SK-N-SH (cell line): ENCODE data around the gene GPX2. TPM values are rescaled to one million over a fixed set of nuclear protein-coding genes. Genes with fewer than 3 reads are reported as not detected.
A peak's percentile ranks its signal among the peaks of the same experiment; 100 is the strongest.

Source experiments
- CTCF ChIA-PET: fragments of 300-600, 350-600 bp; formaldehyde crosslinking; extraction: SDS; loops from one replicate; lab custom pipeline; 2021; lab: Yijun Ruan, JAX
- POLR2A ChIA-PET: fragments of 350-600 bp; sonication (Branson Sonifier 250); formaldehyde crosslinking; extraction: SDS; loops from one replicate; lab custom pipeline; 2020; ENCODE audit warnings: antibody characterized with exemption, inconsistent platforms; lab: Yijun Ruan, JAX
- DNase-seq: peaks from one replicate; pipeline ENCODE4 v3.0.0; 2012
- H2AFZ ChIP-seq: fragments of 200-600 bp; sonication (generic); 2 replicates; pipeline ENCODE4 v1.8.1; 2016; ENCODE audit warnings: antibody characterized with exemption, mild to moderate bottlenecking, low read depth
- H3F3A ChIP-seq: fragments of 200-600 bp; sonication (generic); replicated peaks from 2 replicates; pipeline ENCODE3; 2016; ENCODE audit warnings: antibody characterized with exemption, mild to moderate bottlenecking; ENCODE audit not compliant: insufficient read depth
- H3K27ac ChIP-seq, 2 experiments: fragments of 200-500 bp in 1 of 2; fragments of 200-600 bp in 1 of 2; sonication (Bioruptor generic) in 1 of 2; sonication (generic), shearing (Covaris generic) in 1 of 2; 2 replicates each; pipeline versions ENCODE4 v1.5.1 to v1.6.1; 2014 to 2016; ENCODE audit warnings: low read depth in 2 of 2, inconsistent platforms in 1 of 2, low read length in 1 of 2, mild to moderate bottlenecking in 1 of 2, mixed read lengths in 1 of 2
- H3K27me3 ChIP-seq: fragments of 200-600 bp; sonication (generic), shearing (Covaris generic); 2 replicates; pipeline ENCODE4 v1.6.1; 2016; ENCODE audit warnings: mixed run types; ENCODE audit not compliant: insufficient read depth
- H3K36me3 ChIP-seq, 2 experiments: fragments of 200-500 bp in 1 of 2; fragments of 200-600 bp in 1 of 2; sonication (Bioruptor generic) in 1 of 2; sonication (generic) in 1 of 2; replicated peaks in 1 of 2; 2 replicates each; pipeline versions ENCODE3 to v1.5.1; 2014 to 2016; ENCODE audit warnings: low read length in 1 of 2, mild to moderate bottlenecking in 1 of 2; ENCODE audit not compliant: insufficient read depth in 2 of 2, control insufficient read depth in 1 of 2
- H3K4me1 ChIP-seq, 2 experiments: fragments of 200-500 bp in 1 of 2; fragments of 200-600 bp in 1 of 2; sonication (Bioruptor generic) in 1 of 2; sonication (generic), shearing (Covaris generic) in 1 of 2; 2 replicates each; pipeline versions ENCODE4 v1.5.1 to v1.6.1; 2014 to 2016; ENCODE audit warnings: low read depth in 1 of 2, low read length in 1 of 2, mixed run types in 1 of 2; ENCODE audit not compliant: insufficient read depth in 2 of 2, control insufficient read depth in 1 of 2
- H3K4me2 ChIP-seq: fragments of 200-600 bp; sonication (generic), shearing (Covaris generic); 2 replicates; pipeline ENCODE4 v1.6.1; 2017; ENCODE audit warnings: mixed run types
- H3K4me3 ChIP-seq, 2 experiments: fragments of 200-500 bp in 1 of 2; fragments of 200-600 bp in 1 of 2; sonication (Bioruptor generic) in 1 of 2; sonication (generic), shearing (Covaris generic) in 1 of 2; 2 replicates each; pipeline versions ENCODE4 v1.5.1 to v1.8.1; 2014 to 2016; ENCODE audit warnings: low read depth in 2 of 2, inconsistent platforms in 1 of 2, low read length in 1 of 2, mild to moderate bottlenecking in 1 of 2, mixed read lengths in 1 of 2, moderate library complexity in 1 of 2
- H3K79me2 ChIP-seq: fragments of 200-600 bp; sonication (generic); 2 replicates; pipeline ENCODE4 v1.8.1; 2017; ENCODE audit warnings: mild to moderate bottlenecking; ENCODE audit not compliant: insufficient read depth
- H3K9ac ChIP-seq: fragments of 200-600 bp; sonication (generic); 2 replicates; pipeline ENCODE4 v1.6.1; 2017; ENCODE audit warnings: mixed run types
- H3K9me2 ChIP-seq: fragments of 200-600 bp; sonication (generic); 2 replicates; pipeline ENCODE4 v1.6.1; 2017; ENCODE audit warnings: mixed run types
- H3K9me3 ChIP-seq: fragments of 200-600 bp; sonication (generic); 2 replicates; pipeline ENCODE4 v1.6.1; 2017; ENCODE audit warnings: mixed run types, mild to moderate bottlenecking, moderate library complexity
- H4K20me1 ChIP-seq: fragments of 200-600 bp; sonication (generic); 2 replicates; pipeline ENCODE4 v1.6.1; 2017; ENCODE audit warnings: mild to moderate bottlenecking, mixed run types; ENCODE audit not compliant: insufficient read depth
- CHD2 ChIP-seq: fragments of 150-350 bp; IDR thresholded peaks from 2 replicates; pipeline ENCODE4 v1.6.1; 2018; ENCODE audit warnings: low read length; ENCODE audit not compliant: partially characterized antibody
- EZH2phosphoT487 ChIP-seq: fragments of 200-600 bp; sonication (generic); IDR thresholded peaks from 2 replicates; pipeline ENCODE4 v1.6.1; 2017; ENCODE audit warnings: low read depth, mixed run types, mild to moderate bottlenecking, antibody characterized with exemption, moderate library complexity, borderline replicate concordance
- FOSL2 ChIP-seq: IDR thresholded peaks from 2 replicates; pipeline ENCODE4 v1.4.0; 2012; ENCODE audit warnings: low read depth, mild to moderate bottlenecking, moderate library complexity, borderline replicate concordance
- GABPA ChIP-seq: IDR thresholded peaks from 2 replicates; pipeline ENCODE4 v1.4.0; 2012; ENCODE audit warnings: low read depth, mild to moderate bottlenecking
- MEF2A ChIP-seq: IDR thresholded peaks from 2 replicates; pipeline ENCODE4 v1.4.0; 2012; ENCODE audit warnings: low read depth, borderline replicate concordance
- RAD21 ChIP-seq: IDR thresholded peaks from 2 replicates; pipeline ENCODE4 v1.6.1; 2012; ENCODE audit warnings: mild to moderate bottlenecking, low read length
- RCOR1 ChIP-seq: fragments of 150-350 bp; IDR thresholded peaks from 2 replicates; pipeline ENCODE4 v1.6.1; 2017; ENCODE audit warnings: antibody characterized with exemption, low read length
- SIN3A ChIP-seq: IDR thresholded peaks from 2 replicates; pipeline ENCODE4 v1.6.1; 2012; ENCODE audit warnings: low read depth, mild to moderate bottlenecking, low read length, moderate library complexity, borderline replicate concordance
- SMC3 ChIP-seq: IDR thresholded peaks from 2 replicates; pipeline ENCODE4 v1.6.1; 2012; ENCODE audit warnings: low read depth, low read length, improper control_type of control experiment
- TAF1 ChIP-seq: IDR thresholded peaks from 2 replicates; pipeline ENCODE4 v1.6.1; 2012; ENCODE audit warnings: low read depth, mild to moderate bottlenecking, low read length, moderate library complexity, borderline replicate concordance
- TCF12 ChIP-seq: IDR thresholded peaks from 2 replicates; pipeline ENCODE4 v1.4.0; 2012
- YY1 ChIP-seq: IDR thresholded peaks from 2 replicates; pipeline ENCODE4 v1.4.0; 2012; ENCODE audit warnings: low read depth, mild to moderate bottlenecking
- WGBS: methylation state at CpG from one replicate; pipeline ENCODE4 v1.1.6; 2017; ENCODE audit warnings: low lambda C conversion rate; 5-methylcytosine and 5-hydroxymethylcytosine counted together
- polyA plus RNA-seq, 3 experiments: library from polyadenylated mRNA; depleted of rRNA; stranded (reverse); fragments of >200 nt; gene quantifications; 2 replicates each; pipeline ENCODE4 v1.2.3, GENCODE V29; 2012
- TF ChIP-seq, protein P1 (sequence below): fragments of 150-350 bp; IDR thresholded peaks from 2 replicates; pipeline ENCODE4 v1.6.1; 2017; ENCODE audit warnings: antibody characterized with exemption, low read length, low read depth, borderline replicate concordance
- TF ChIP-seq, protein P2 (sequence below): IDR thresholded peaks from 2 replicates; pipeline ENCODE4 v1.4.0; 2012; ENCODE audit warnings: low read depth, borderline replicate concordance
- TF ChIP-seq, protein P3 (sequence below): IDR thresholded peaks from 2 replicates; pipeline ENCODE4 v1.4.0; 2012; ENCODE audit warnings: low read depth, borderline replicate concordance

Gene GPX2
- polyA plus RNA-seq, 1 of the 3 experiments (the other 2 are of a cell fraction), result not detected

DNA sequence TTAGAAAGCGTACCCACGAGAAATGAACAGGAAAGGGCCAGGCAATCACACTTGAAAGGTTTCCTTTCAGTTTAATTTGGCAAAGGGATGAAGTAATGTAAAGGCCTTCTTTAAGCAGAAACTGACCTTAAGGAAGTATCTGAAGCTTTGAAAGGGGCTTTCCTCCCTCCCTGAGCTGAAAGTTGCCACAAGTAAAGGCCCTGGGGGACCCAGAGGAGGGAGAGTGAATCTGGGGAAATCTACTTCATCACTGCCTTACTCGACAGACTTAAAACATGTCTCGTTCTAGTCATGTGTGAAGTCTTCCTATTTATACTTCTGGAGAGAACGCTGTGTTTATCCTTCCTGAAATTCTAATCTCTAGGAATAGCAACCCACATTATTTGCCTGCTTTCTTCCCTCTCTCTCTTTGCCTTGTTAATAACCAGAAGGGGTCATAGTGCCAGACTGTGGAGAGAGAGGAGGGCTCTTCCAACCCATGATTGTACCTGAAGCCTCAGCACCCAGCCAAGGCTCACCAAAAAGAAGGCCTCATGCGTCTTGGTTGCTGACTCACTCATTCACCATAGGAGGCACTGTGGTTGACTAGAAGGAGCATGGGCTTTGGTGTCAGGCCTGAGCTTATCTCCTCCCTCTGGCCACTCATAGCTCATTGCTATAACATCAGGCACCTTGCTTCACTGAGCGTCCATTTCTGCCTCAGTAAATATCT lies 10.2 kb upstream of the GPX2 start:
- H3K9me2 ChIP-seq, result no peaks in the 10 kb centered on the region
- no peak overlapping the region for H2AFZ ChIP-seq
- H3K79me2 ChIP-seq, result no peaks in the 10 kb centered on the region
- no peak for TF ChIP-seq RAD21
- no peak for TF ChIP-seq SIN3A
- H3K4me2 ChIP-seq, result no peak overlapping the region
- peaks cover 0 to 30% of the 10 kb centered on the region in 2 experiments; a peak in 2 of 4 replicates for H3K4me1 ChIP-seq
- no peaks in the 10 kb centered on the region for H3K27me3 ChIP-seq
- no peak overlapping the region for H3K9ac ChIP-seq
- no peaks in the 10 kb centered on the region for H3K9me3 ChIP-seq
- no peak overlapping the region for H3K4me3 ChIP-seq
- WGBS, result 88% methylated on average over 7 of the region's 7 CpGs
- peak overlapping the region in 1 of 2 experiments; percentile 11; a peak in 2 of 4 replicates for H3K27ac ChIP-seq
- POLR2A ChIA-PET, result no interaction called here
- H3K36me3 ChIP-seq, result peaks cover 0 to 13% of the 10 kb centered on the region in 2 experiments
- no peaks in the 10 kb centered on the region for H4K20me1 ChIP-seq
- no peaks in the 10 kb centered on the region for H3F3A ChIP-seq
- DNase-seq, result no peak
- CTCF ChIA-PET, result interaction anchor here (0.7 to 2.3 kb wide), 5 partner anchors 9 to 67 kb away, joined by 3 to 7 read pairs (median 3); no protein-coding TSS in a partner anchor

DNA sequence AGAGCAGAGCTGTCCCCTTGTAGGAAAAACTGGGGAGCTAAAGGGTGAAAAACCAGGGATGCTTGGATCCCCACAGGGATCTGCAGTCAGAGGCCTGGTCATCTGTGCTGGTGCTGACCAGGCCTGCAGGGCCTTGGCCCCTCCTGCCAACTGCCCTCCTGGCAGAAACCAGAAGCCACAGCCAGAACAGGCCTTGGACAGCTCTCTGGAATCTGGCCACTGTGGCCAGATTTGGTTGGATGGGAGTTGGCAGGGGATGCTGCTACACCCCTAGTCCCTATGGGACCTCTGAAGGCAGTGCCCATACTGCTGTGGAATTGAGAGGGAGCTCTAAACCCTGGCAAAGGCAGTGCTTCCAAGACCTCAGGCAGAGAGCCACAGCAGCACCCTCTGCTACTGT lies 9.2 kb upstream of the GPX2 start:
- Histone ChIP-seq H2AFZ (no peak overlapping the region), H3K4me1 (peaks cover 0 to 30% of the 10 kb centered on the region in 2 experiments; a peak in 2 of 4 replicates), H3K9me2 (no peaks in the 10 kb centered on the region), H3K27me3 (no peaks in the 10 kb centered on the region), H3K27ac (no peak overlapping the region; a peak in 1 of 4 replicates), H4K20me1 (no peaks in the 10 kb centered on the region), H3K79me2 (no peaks in the 10 kb centered on the region), H3F3A (no peaks in the 10 kb centered on the region), H3K9me3 (no peaks in the 10 kb centered on the region), H3K36me3 (peaks cover 0 to 19% of the 10 kb centered on the region in 2 experiments), H3K4me2 (no peak overlapping the region), H3K4me3 (no peak overlapping the region), H3K9ac (no peak overlapping the region)
- ChIA-PET CTCF (interaction anchor here (1.2 to 1.3 kb wide), 3 partner anchors 10 to 36 kb away, joined by 3 to 6 read pairs (median 3); partner anchors contain the start of gene FNTB), POLR2A (no interaction called here)
- TF ChIP-seq, protein P1, sequence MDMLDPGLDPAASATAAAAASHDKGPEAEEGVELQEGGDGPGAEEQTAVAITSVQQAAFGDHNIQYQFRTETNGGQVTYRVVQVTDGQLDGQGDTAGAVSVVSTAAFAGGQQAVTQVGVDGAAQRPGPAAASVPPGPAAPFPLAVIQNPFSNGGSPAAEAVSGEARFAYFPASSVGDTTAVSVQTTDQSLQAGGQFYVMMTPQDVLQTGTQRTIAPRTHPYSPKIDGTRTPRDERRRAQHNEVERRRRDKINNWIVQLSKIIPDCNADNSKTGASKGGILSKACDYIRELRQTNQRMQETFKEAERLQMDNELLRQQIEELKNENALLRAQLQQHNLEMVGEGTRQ, result no peak
- TF ChIP-seq, protein P2, sequence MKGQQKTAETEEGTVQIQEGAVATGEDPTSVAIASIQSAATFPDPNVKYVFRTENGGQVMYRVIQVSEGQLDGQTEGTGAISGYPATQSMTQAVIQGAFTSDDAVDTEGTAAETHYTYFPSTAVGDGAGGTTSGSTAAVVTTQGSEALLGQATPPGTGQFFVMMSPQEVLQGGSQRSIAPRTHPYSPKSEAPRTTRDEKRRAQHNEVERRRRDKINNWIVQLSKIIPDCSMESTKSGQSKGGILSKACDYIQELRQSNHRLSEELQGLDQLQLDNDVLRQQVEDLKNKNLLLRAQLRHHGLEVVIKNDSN, result no peak
- TF ChIP-seq SMC3, result no peak
- no peak for TF ChIP-seq EZH2phosphoT487
- no peak for TF ChIP-seq TCF12
- no peak for TF ChIP-seq FOSL2
- no peak for TF ChIP-seq RCOR1
- no peak for TF ChIP-seq GABPA
- no peak for TF ChIP-seq YY1
- TF ChIP-seq TAF1, result no peak
- TF ChIP-seq, protein P3, sequence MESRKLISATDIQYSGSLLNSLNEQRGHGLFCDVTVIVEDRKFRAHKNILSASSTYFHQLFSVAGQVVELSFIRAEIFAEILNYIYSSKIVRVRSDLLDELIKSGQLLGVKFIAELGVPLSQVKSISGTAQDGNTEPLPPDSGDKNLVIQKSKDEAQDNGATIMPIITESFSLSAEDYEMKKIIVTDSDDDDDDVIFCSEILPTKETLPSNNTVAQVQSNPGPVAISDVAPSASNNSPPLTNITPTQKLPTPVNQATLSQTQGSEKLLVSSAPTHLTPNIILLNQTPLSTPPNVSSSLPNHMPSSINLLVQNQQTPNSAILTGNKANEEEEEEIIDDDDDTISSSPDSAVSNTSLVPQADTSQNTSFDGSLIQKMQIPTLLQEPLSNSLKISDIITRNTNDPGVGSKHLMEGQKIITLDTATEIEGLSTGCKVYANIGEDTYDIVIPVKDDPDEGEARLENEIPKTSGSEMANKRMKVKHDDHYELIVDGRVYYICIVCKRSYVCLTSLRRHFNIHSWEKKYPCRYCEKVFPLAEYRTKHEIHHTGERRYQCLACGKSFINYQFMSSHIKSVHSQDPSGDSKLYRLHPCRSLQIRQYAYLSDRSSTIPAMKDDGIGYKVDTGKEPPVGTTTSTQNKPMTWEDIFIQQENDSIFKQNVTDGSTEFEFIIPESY, result no peak
- TF ChIP-seq CHD2, result no peak
- no peak for TF ChIP-seq MEF2A
- DNase-seq, result no peak
